Measurements from ENCODE around the gene DPH5.

Gene DPH5

DNA sequence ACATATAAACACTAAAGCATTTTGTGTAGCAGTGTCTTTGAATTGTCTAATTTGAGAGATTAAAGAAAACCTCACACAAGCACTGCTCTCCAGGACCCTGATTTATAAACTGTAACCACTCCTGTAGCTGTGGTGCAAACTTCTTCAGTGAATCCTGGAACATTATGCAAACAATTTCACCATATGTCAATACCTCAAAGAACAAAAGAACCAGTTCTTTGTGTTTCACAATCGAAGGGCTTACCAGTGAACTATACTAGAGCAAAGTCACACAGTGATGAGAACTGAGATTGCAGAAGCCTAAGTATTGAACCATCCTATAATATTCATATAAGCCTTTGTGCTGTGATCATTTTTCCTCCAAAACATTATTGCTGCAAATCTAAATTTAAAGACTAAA is 21.5 kb downstream of the DPH5 start:
- no peak for TF ChIP-seq TAF1 (IDR thresholded peaks at IDR 0.05; ENCODE audit: low read depth)
- no peak for TF ChIP-seq TCF12 (IDR thresholded peaks at IDR 0.05; ENCODE audit: low read depth)
- TF ChIP-seq, protein P1, sequence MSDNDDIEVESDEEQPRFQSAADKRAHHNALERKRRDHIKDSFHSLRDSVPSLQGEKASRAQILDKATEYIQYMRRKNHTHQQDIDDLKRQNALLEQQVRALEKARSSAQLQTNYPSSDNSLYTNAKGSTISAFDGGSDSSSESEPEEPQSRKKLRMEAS (IDR thresholded peaks at IDR 0.05) = no peak
- TF ChIP-seq FOXM1 (IDR thresholded peaks at IDR 0.05; ENCODE audit: borderline replicate concordance, low read depth) = no peak
- no peak for TF ChIP-seq EGR1 (IDR thresholded peaks at IDR 0.05)

DNA sequence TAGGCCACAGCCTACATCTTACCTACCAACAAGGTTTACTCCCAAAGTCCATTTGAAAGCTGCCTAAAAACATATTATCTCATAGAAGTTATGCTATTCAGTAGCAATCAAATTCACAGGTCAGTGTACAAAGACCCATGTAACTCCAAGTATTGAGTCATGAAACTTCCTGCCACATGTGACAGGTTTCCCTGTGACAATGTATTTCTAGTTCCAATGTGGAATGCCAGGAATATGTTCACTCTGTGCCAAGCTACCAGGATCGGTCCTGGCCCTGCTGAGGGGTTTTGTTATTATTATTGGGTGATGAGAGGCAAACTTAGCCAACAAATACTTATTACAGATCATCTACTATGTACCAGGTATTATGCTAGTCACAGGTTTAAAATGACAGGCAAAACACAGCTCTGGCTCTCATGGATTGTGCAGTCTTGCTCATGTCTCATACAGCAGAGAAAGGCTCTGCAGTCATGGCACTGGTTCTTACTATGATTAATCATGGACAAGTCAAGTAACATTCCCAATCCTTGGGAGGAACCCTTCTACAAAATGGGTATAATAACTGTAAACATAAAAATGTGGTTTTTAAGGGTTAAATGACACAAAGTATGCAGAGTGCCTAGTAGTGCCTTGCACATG is 22.5 kb downstream of the DPH5 start:
- TF ChIP-seq TAF1 (IDR thresholded peaks at IDR 0.05; ENCODE audit: low read depth) (no peak), ZBTB7A (IDR thresholded peaks at IDR 0.05; ENCODE audit: low read depth) (no peak), TCF12 (IDR thresholded peaks at IDR 0.05; ENCODE audit: low read depth) (no peak), EGR1 (IDR thresholded peaks at IDR 0.05) (no peak), FOXM1 (IDR thresholded peaks at IDR 0.05; ENCODE audit: borderline replicate concordance, low read depth) (no peak)
- TF ChIP-seq, protein P2, sequence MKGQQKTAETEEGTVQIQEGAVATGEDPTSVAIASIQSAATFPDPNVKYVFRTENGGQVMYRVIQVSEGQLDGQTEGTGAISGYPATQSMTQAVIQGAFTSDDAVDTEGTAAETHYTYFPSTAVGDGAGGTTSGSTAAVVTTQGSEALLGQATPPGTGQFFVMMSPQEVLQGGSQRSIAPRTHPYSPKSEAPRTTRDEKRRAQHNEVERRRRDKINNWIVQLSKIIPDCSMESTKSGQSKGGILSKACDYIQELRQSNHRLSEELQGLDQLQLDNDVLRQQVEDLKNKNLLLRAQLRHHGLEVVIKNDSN (IDR thresholded peaks at IDR 0.05) = no peak
- TF ChIP-seq, protein P1 (IDR thresholded peaks at IDR 0.05) = no peak

DNA sequence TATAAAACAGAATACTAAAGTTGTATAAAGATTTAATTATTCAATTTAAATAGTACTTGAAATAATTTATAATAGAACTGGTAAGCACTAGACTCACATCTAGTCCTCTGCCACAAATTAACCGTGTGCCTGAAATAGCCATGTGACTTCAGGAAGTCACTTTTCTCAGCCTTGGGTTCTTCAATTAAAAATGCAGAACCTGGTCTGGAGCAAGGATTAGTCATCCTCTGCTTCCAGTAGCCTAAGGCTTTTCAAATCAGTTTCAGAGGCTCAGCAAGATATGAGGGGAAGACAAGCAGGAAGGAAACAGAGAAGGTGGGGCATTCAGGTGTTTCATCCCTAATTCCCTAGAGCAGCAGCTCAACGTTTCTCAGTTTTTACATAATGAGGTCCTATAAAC is 23.0 kb downstream of the DPH5 start:
- TF ChIP-seq NFIC (IDR thresholded peaks at IDR 0.05) (no peak), CEBPB (IDR thresholded peaks at IDR 0.05) (no peak), TCF12 (IDR thresholded peaks at IDR 0.05; ENCODE audit: low read depth) (no peak), EP300 (IDR thresholded peaks at IDR 0.05; ENCODE audit: borderline replicate concordance) (no peak), TAF1 (IDR thresholded peaks at IDR 0.05; ENCODE audit: low read depth) (no peak), FOXM1 (IDR thresholded peaks at IDR 0.05; ENCODE audit: borderline replicate concordance, low read depth) (no peak), YY1 (IDR thresholded peaks at IDR 0.05; ENCODE audit: low read depth) (no peak), ZBTB7A (IDR thresholded peaks at IDR 0.05; ENCODE audit: low read depth) (no peak)
- TF ChIP-seq, protein P1 (IDR thresholded peaks at IDR 0.05) = no peak
- TF ChIP-seq, protein P2 (IDR thresholded peaks at IDR 0.05) = no peak

DNA sequence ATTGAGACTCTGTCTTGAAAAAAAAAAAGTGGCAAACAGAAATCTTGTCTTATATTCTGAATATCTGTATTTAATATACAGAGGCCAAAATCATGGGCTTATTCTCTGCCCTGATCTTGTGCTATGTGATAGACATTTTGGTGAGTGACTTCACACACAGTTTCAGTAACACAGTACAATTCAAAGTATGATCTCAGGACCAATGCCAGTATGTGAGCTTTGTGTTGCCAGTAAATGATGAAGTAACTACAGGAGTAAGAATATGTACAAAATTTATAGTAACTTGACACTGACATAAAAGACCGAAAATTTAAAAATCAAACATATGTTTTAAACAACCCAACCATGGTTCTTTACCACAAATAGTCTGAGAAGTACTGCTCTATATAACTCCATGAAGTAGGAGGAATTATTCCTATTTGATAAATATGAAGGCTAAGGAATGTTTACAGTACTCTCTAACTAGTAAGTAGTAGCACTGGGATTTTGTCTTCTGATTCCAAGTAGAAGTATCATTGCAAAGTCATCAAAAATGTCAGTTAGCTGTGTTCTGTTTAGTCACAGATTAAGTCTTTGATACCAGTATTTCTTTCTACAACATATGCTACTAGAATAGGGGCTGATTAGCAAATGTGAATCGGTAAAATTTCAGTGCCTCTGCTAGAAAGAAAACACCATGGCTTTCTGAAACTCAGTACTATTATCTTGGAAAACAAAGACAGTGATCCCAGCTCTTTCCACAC is 25.3 kb downstream of the DPH5 start:
- TF ChIP-seq CEBPB (IDR thresholded peaks at IDR 0.05) = no peak

DNA sequence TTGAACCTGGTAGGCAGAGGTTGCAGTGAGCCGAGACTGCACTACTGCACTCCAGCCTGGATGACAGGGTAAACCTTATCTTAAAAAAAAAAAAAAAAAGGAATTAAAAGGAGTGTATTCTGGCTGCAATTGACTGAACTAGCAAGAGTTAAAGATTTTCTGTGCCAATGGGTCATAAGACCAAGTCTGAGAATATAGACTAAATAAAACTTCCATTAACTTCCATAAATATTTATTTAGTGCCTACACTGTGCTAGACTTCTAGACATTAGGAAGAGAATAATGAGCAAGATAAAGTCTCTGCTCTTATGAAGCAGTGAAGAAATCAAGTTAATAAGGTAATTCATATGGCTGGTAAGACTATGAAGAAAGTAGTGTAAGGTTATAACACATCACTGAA is 27.2 kb downstream of the DPH5 start:
- TF ChIP-seq RAD21 (IDR thresholded peaks at IDR 0.05; ENCODE audit: low read depth) (no peak), TCF12 (IDR thresholded peaks at IDR 0.05; ENCODE audit: low read depth) (no peak), EP300 (IDR thresholded peaks at IDR 0.05; ENCODE audit: borderline replicate concordance) (no peak), NFIC (IDR thresholded peaks at IDR 0.05) (no peak), TEAD4 (IDR thresholded peaks at IDR 0.05) (no peak), CREB1 (IDR thresholded peaks at IDR 0.05; ENCODE audit: low read depth) (no peak), YY1 (IDR thresholded peaks at IDR 0.05; ENCODE audit: low read depth) (no peak), FOXM1 (IDR thresholded peaks at IDR 0.05; ENCODE audit: borderline replicate concordance, low read depth) (no peak), TAF1 (IDR thresholded peaks at IDR 0.05; ENCODE audit: low read depth) (no peak), EGR1 (IDR thresholded peaks at IDR 0.05) (no peak), CEBPB (IDR thresholded peaks at IDR 0.05) (no peak)
- TF ChIP-seq, protein P2 (IDR thresholded peaks at IDR 0.05) = no peak
- TF ChIP-seq, protein P1 (IDR thresholded peaks at IDR 0.05) = no peak
- TF ChIP-seq, protein P3, sequence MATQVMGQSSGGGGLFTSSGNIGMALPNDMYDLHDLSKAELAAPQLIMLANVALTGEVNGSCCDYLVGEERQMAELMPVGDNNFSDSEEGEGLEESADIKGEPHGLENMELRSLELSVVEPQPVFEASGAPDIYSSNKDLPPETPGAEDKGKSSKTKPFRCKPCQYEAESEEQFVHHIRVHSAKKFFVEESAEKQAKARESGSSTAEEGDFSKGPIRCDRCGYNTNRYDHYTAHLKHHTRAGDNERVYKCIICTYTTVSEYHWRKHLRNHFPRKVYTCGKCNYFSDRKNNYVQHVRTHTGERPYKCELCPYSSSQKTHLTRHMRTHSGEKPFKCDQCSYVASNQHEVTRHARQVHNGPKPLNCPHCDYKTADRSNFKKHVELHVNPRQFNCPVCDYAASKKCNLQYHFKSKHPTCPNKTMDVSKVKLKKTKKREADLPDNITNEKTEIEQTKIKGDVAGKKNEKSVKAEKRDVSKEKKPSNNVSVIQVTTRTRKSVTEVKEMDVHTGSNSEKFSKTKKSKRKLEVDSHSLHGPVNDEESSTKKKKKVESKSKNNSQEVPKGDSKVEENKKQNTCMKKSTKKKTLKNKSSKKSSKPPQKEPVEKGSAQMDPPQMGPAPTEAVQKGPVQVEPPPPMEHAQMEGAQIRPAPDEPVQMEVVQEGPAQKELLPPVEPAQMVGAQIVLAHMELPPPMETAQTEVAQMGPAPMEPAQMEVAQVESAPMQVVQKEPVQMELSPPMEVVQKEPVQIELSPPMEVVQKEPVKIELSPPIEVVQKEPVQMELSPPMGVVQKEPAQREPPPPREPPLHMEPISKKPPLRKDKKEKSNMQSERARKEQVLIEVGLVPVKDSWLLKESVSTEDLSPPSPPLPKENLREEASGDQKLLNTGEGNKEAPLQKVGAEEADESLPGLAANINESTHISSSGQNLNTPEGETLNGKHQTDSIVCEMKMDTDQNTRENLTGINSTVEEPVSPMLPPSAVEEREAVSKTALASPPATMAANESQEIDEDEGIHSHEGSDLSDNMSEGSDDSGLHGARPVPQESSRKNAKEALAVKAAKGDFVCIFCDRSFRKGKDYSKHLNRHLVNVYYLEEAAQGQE (IDR thresholded peaks at IDR 0.05; ENCODE audit: low read depth) = no peak

DNA sequence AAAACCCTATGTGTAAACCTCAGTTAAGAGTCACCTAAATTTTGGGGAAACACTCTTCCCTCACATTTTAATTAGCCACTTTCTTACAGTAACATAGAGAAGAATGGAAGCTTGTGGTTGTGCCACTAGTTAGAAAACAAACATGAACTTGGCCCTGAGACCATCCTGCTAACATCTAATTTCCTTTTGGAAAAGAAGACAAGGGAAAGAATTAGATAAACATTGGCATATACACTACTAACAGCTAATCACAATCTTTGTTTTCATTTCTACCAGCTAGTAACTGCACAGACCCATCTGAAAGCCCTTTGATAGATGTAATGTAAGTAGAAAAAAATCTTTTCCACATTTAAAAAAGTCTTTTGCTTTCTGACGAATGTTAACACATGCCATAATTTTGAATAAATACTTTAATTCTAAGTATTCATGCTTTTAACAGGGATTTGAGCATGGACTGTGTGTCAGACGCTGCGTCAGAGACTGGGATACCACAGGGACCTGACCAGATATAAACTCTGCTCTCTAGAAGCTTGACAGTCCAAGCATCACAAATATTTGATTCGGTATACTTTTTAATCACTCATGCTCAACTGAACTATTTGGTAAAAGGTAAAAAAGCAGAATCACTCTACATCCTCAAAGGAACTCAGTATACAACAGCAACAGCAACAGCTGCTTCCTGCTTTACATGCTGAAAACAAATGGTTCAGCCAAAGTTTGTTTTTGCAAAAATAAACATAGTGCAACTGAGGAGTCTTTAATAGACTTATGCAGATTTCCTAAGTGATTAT is 30.2 kb downstream of the DPH5 start:
- TF ChIP-seq CREB1 (IDR thresholded peaks at IDR 0.05; ENCODE audit: low read depth) (no peak), NFIC (IDR thresholded peaks at IDR 0.05) (no peak), TAF1 (IDR thresholded peaks at IDR 0.05; ENCODE audit: low read depth) (no peak)
- TF ChIP-seq, protein P3 (IDR thresholded peaks at IDR 0.05; ENCODE audit: low read depth) = no peak
- TF ChIP-seq, protein P1 (IDR thresholded peaks at IDR 0.05) = no peak

All from Ishikawa (cell line).